WTC11 (cell line): ENCODE results near the gene KDM1B. TPM values are rescaled to one million over a fixed set of nuclear protein-coding genes. Genes with fewer than 3 reads are reported as not detected.

Experiments used
- ATAC-seq: fragments of 200-7000 bp; cut with Tn5 transposase; 2 replicates; pipeline ENCODE4 v1.10.0; 2021; ENCODE audit warnings: mild to moderate bottlenecking, moderate library complexity
- CTCF ChIA-PET: fragments of 300-600 bp; sonication (Branson Sonifier 250); formaldehyde crosslinking; loops from one replicate; lab custom pipeline; 2021; ENCODE audit warnings: antibody characterized with exemption; lab: Charles Lee
- POLR2A ChIA-PET: fragments of 350-600 bp; sonication (Branson Sonifier 250); formaldehyde crosslinking; loops from one replicate; lab custom pipeline; 2021; ENCODE audit warnings: antibody characterized with exemption; lab: Charles Lee
- DNase-seq: peaks from one replicate; pipeline ENCODE4 v3.0.0; 2021; ENCODE audit warnings: low spot score
- H3K27ac Mint-ChIP-seq: 2 replicates; pipeline ENCODE4 v1.8.0; 2021; ENCODE audit warnings: mixed read lengths
- H3K27me3 Mint-ChIP-seq: 2 replicates; pipeline ENCODE4 v1.8.0; 2021; ENCODE audit warnings: low read depth, mild to moderate bottlenecking, moderate library complexity, mixed read lengths
- H3K36me3 Mint-ChIP-seq: 2 replicates; pipeline ENCODE4 v1.8.0; 2021; ENCODE audit warnings: mixed read lengths
- H3K4me1 Mint-ChIP-seq: 2 replicates; pipeline ENCODE4 v1.8.0; 2022; ENCODE audit warnings: mixed read lengths
- H3K4me3 Mint-ChIP-seq: 2 replicates; pipeline ENCODE4 v1.8.0; 2021; ENCODE audit warnings: mild to moderate bottlenecking, moderate library complexity, mixed read lengths
- H3K9me3 Mint-ChIP-seq: 2 replicates; pipeline ENCODE4 v1.8.0; 2021; ENCODE audit warnings: mixed read lengths
- ATF2 ChIP-seq: sonication (generic); formaldehyde crosslinking; IDR thresholded peaks from 2 replicates; pipeline ENCODE4 v1.8.1; 2022; ENCODE audit warnings: low read depth, missing genetic modification reagents, borderline replicate concordance
- ATF6 ChIP-seq: sonication (generic); formaldehyde crosslinking; IDR thresholded peaks from 2 replicates; pipeline ENCODE4 v1.8.1; 2023; ENCODE audit warnings: mild to moderate bottlenecking, missing genetic modification reagents
- CREM ChIP-seq: sonication (generic); formaldehyde crosslinking; IDR thresholded peaks from 2 replicates; pipeline ENCODE4 v1.8.1; 2022; ENCODE audit warnings: mild to moderate bottlenecking, missing genetic modification reagents, moderate library complexity
- EMX1 ChIP-seq: fragments of 250-450 bp; sonication (Bioruptor Pico); IDR thresholded peaks from 2 replicates; pipeline ENCODE4 v1.8.0; 2021; ENCODE audit warnings: mild to moderate bottlenecking
- ESRRA ChIP-seq: sonication (generic); formaldehyde crosslinking; IDR thresholded peaks from 2 replicates; pipeline ENCODE4 v1.8.1; 2022; ENCODE audit warnings: mild to moderate bottlenecking, missing genetic modification reagents, borderline replicate concordance
- FOXP4 ChIP-seq: sonication (generic); formaldehyde crosslinking; IDR thresholded peaks from 2 replicates; pipeline ENCODE4 v1.8.0; 2022; ENCODE audit warnings: mild to moderate bottlenecking, missing genetic modification reagents
- GABPB1 ChIP-seq: sonication (generic); formaldehyde crosslinking; IDR thresholded peaks from 2 replicates; pipeline ENCODE4 v1.8.1; 2023; ENCODE audit warnings: mild to moderate bottlenecking, missing genetic modification reagents
- GRHL2 ChIP-seq: fragments of 250-450 bp; sonication (Bioruptor Pico); IDR thresholded peaks from 2 replicates; pipeline ENCODE4 v1.8.0; 2022; ENCODE audit warnings: mild to moderate bottlenecking, moderate library complexity; ENCODE audit not compliant: insufficient replicate concordance, severe bottlenecking
- IRF2 ChIP-seq: sonication (generic); formaldehyde crosslinking; IDR thresholded peaks from 2 replicates; pipeline ENCODE4 v1.8.0; 2022; ENCODE audit warnings: low read depth, missing genetic modification reagents, borderline replicate concordance
- JUN ChIP-seq: sonication (generic); formaldehyde crosslinking; IDR thresholded peaks from 2 replicates; pipeline ENCODE4 v1.8.0; 2023; ENCODE audit warnings: mild to moderate bottlenecking, missing genetic modification reagents
- MLX ChIP-seq: sonication (generic); formaldehyde crosslinking; IDR thresholded peaks from 2 replicates; pipeline ENCODE4 v1.8.1; 2023; ENCODE audit warnings: mild to moderate bottlenecking, missing genetic modification reagents, moderate library complexity
- RELA ChIP-seq: sonication (generic); formaldehyde crosslinking; IDR thresholded peaks from 2 replicates; pipeline ENCODE4 v1.8.1; 2022; ENCODE audit warnings: missing genetic modification reagents, mild to moderate bottlenecking, borderline replicate concordance
- SMAD4 ChIP-seq: sonication (generic); formaldehyde crosslinking; IDR thresholded peaks from 2 replicates; pipeline ENCODE4 v1.8.0; 2022; ENCODE audit warnings: mild to moderate bottlenecking, missing genetic modification reagents
- TEAD1 ChIP-seq: sonication (generic); formaldehyde crosslinking; IDR thresholded peaks from 2 replicates; pipeline ENCODE4 v1.8.0; 2022; ENCODE audit warnings: mild to moderate bottlenecking, missing genetic modification reagents
- TP53 ChIP-seq: sonication (generic); formaldehyde crosslinking; IDR thresholded peaks from 2 replicates; pipeline ENCODE4 v1.8.1; 2023; ENCODE audit warnings: mild to moderate bottlenecking, missing genetic modification reagents
- ZNF416 ChIP-seq: fragments of 250-450 bp; sonication (Bioruptor Pico); IDR thresholded peaks from 2 replicates; pipeline ENCODE4 v1.9.0; 2021; ENCODE audit warnings: mild to moderate bottlenecking, inconsistent platforms
- ZNF425 ChIP-seq: fragments of 250-450 bp; sonication (Bioruptor Pico); conservative IDR thresholded peaks from 2 replicates; pipeline ENCODE4 v1.9.0; 2021; ENCODE audit warnings: mild to moderate bottlenecking
- ZNF512 ChIP-seq: sonication (generic); formaldehyde crosslinking; IDR thresholded peaks from 2 replicates; pipeline ENCODE4 v1.8.1; 2022; ENCODE audit warnings: missing genetic modification reagents, borderline replicate concordance
- total RNA-seq: library from RNA; stranded (reverse); gene quantifications from 3 replicates; pipeline ENCODE4 v1.2.3, GENCODE V29; 2021

The KDM1B gene
- total RNA-seq, 1 experiment from 2014 or later, result 6.7 TPM

- no peak for TF ChIP-seq ZNF425 (CRISPR knock-in tag)
- no peak for TF ChIP-seq JUN (CRISPR knock-in tag)
- TF ChIP-seq TEAD1 (CRISPR knock-in tag), result no peak
- no peak for TF ChIP-seq GRHL2
- no peak for TF ChIP-seq RELA
- TF ChIP-seq FOXP4, result no peak
- TF ChIP-seq ZNF512 (CRISPR knock-in tag), result no peak
Measured at GRCh38 chr6:18142591-18142861, 12.7 kb upstream of the KDM1B start (continued).

- Mint-ChIP-seq H3K4me1 (peaks cover 5% of the 10 kb centered on the region), H3K9me3 (no peaks in the 10 kb centered on the region), H3K36me3 (peaks cover 10% of the 10 kb centered on the region), H3K27ac (no peak overlapping the region)
- TF ChIP-seq SMAD4 (CRISPR knock-in tag), result no peak
- no peak for TF ChIP-seq TEAD1 (CRISPR knock-in tag)
- no peak for TF ChIP-seq ESRRA
- TF ChIP-seq, all 79 proteins: peak for 0
- ChIA-PET POLR2A (no interaction called here), CTCF (no interaction called here)
- ATAC-seq (no peak), DNase-seq (no peak)
- Mint-ChIP-seq H3K27me3 (no peaks in the 10 kb centered on the region), H3K4me3 (no peak overlapping the region)
Measured at GRCh38 chr6:18147160-18147559, 8.1 kb upstream of the KDM1B start.

GRCh38 chr6:18147616-18148015, 7.6 kb upstream of the KDM1B start:
- H3K9me3 Mint-ChIP-seq, result no peaks in the 10 kb centered on the region
- H3K27me3 Mint-ChIP-seq, result no peaks in the 10 kb centered on the region
- no peak for TF ChIP-seq IRF2 (CRISPR knock-in tag)
- TF ChIP-seq EMX1 (CRISPR knock-in tag), result no peak
- no peak for TF ChIP-seq ATF2 (CRISPR knock-in tag)
- TF ChIP-seq ATF6 (CRISPR knock-in tag), result no peak
- TF ChIP-seq TP53 (CRISPR knock-in tag), result no peak
- TF ChIP-seq CREM (CRISPR knock-in tag), result no peak
- no peak for TF ChIP-seq MLX
- no peak for TF ChIP-seq GABPB1
- TF ChIP-seq RELA, result no peak
- no peak for TF ChIP-seq FOXP4
- no peak for TF ChIP-seq ZNF416 (CRISPR knock-in tag)
- CTCF ChIA-PET, result no interaction called here
- no peak overlapping the region for H3K27ac Mint-ChIP-seq
- no peak overlapping the region for H3K4me3 Mint-ChIP-seq
- ATAC-seq, result no peak
- POLR2A ChIA-PET, result no interaction called here
- peaks cover 7% of the 10 kb centered on the region for H3K36me3 Mint-ChIP-seq
- H3K4me1 Mint-ChIP-seq, result peaks cover under 1% of the 10 kb centered on the region
- no peak for DNase-seq
